ENCODE data around the gene SRGAP2. TPM values are rescaled to one million over a fixed set of nuclear protein-coding genes. Genes with fewer than 3 reads are reported as not detected.
"Not testable (repeated sequence)": the region's sequence is repeated elsewhere in the genome, so short reads cannot be mapped to it uniquely, and the experiment has no call there.

SRGAP2 gene
- total RNA-seq, 1 donor from 2014 or later: 91.2 TPM

DNA sequence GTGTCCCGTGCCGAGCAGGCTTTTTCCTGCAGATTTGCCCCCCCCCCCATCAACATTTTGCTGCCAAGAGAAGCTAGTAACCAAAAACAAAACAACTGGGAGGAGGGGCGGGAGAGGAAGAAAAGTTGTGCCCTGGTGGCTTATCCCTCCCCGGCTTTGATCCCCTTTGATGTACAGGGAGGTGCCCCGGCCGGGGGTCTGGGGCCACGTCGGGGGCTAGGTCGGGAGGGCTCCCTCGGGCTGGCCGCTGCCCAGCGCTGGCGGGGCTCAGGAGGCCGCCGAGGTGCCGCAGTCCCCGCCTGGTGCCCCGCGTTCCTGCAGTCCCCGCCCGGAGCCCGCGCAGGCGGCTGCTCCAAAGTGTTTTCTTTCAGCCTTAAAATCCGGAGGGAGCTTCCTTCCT, 1.5 kb downstream of the SRGAP2 start:
- DNase-seq (ENCODE audit: low spot score): not testable (repeated sequence)

DNA sequence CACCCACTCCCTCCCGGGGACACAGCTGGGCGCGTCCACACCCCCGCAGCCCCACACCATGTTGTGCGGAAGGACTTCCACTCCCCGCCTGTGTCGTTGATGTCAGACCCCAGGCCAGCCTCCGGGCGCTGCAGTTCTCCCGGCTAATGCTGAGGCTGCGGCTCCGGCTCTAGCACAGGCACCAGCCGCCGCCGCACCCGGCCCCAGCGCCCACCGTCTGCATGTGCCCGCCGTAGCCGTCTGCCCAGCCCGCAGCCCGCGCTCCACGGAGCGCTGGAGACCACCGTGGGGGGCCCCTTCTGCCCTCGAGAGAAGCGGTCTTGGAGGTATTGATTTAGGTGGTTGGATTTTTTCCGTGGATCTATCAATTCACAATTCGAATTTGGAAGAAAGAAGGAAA, 2.2 kb downstream of the SRGAP2 start:
- not testable (repeated sequence) for DNase-seq (ENCODE audit: low spot score)

- not testable (repeated sequence) for DNase-seq (ENCODE audit: low spot score)
Observed at GRCh38 chr1:206210802-206211201, 7.5 kb downstream of the SRGAP2 start.

- not testable (repeated sequence) for DNase-seq (ENCODE audit: low spot score)
Observed at GRCh38 chr1:206215600-206216392, 12.5 kb downstream of the SRGAP2 start.

DNA sequence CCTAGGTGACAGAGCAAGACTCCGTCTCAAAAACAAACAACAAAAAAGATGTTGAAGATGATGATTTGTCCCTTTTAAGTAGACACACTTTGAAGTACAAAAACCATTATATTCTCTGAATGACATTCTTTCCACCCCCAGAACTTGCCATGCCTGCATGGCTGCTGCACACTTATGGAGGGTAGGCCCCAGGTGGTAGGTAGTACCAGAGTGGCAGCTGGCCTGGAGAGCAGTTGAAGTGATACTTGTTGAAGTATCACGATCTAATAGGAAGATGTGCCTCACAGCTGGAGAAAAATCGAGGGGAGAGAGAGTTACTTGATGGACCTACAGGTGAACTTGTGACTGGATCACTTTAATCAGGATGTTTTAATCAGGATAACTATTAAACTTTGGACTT, 14.9 kb downstream of the SRGAP2 start:
- not testable (repeated sequence) for DNase-seq (ENCODE audit: low spot score)

- not testable (repeated sequence) for DNase-seq (ENCODE audit: low spot score)
Observed at GRCh38 chr1:206218765-206219164, 15.4 kb downstream of the SRGAP2 start.

DNA sequence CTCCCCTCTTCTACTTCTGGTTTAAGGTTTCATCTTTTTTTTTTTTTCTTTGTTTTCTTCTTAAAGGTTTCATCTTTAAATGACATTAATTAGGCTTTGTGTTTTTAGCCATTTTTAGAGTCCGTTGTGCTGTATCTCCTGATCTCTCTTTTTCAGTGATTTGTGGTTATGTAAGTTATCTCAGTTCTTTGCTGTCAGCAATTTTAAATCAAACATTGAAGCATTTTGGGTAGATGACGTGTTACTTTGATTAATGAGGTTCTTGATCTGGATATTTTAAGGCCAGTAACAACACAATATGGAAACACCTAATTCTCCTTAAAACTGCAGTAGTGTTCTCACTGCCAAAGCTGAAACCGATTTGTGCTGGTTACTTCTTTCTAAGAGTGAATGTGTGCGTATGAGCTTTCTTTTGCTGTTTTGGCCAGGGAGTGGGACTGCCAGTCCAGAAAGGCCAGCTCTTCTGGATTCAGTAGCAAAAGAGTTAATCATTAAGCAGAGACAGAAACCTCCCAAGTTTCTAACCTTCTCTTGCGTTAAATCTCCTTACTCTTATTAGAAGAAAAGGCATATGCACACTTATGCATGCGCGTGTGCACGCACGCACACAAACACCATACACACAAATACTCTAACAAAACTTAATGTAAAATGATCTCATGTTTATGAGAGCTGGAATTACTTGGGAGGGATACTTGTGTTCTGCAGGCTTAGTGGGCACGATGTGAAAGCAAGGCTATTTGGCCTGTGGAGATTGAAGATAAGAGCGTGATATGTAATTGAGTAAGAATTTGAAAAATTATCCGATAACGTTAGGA, 16.4 kb downstream of the SRGAP2 start:
- not testable (repeated sequence) for DNase-seq (ENCODE audit: low spot score)

GRCh38 chr1:206220332-206221000, 17.1 kb downstream of the SRGAP2 start:
- not testable (repeated sequence) for DNase-seq (ENCODE audit: low spot score)

DNA sequence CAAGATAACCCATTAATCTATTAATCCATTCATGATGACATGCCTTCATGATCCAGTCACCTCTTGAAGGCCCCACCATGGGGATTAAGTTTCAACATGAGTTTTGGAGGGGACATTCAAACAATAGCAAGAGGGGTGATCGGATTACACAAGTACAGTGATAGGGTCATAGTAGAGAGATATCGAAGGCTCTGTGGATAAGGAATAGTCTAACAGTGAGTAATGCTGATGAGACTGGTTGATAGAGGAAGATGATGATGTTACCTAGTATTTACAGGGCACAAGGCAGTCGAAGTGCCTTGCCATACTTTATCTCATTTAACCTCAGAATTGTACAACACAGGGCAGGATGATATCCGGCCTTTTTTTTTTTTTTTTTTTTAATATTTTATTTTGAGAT, 18.2 kb downstream of the SRGAP2 start:
- not testable (repeated sequence) for DNase-seq (ENCODE audit: low spot score)

DNA sequence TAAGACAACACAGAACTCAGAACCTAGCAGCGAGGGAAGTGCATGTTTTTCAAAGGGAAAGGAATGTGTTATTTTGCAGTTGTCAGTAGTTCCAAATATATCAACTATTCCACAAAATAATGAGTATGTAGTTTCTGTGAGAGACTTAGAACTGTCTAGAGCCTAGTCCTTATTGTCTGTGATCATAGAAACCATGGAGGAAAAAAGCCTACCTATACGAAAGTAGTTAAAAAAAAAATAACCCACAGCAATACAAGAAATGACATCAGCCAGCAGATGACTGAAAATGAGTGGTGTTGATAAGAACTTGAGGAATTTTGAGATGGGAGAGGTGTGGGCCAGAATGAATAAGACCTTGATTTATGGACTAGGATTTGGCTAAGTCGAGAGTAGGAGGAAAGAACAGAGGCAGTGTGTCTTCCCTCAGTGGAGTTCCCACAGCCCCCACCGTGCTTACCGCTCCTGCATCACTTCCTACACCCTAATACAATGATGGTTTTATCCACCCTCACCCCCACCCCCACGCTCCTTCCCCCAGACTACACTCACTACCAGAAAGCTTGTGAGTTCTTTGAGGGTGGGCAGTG, 20.9 kb downstream of the SRGAP2 start:
- DNase-seq (ENCODE audit: low spot score): not testable (repeated sequence)

GRCh38 chr1:206225386-206225785, 22.0 kb downstream of the SRGAP2 start:
- not testable (repeated sequence) for DNase-seq (ENCODE audit: low spot score)

GRCh38 chr1:206226886-206227285, 23.5 kb downstream of the SRGAP2 start:
- DNase-seq (ENCODE audit: low spot score): not testable (repeated sequence)

GRCh38 chr1:206229286-206229685, 25.9 kb downstream of the SRGAP2 start:
- not testable (repeated sequence) for DNase-seq (ENCODE audit: low spot score)

- DNase-seq (ENCODE audit: low spot score): not testable (repeated sequence)
Observed at GRCh38 chr1:206231989-206232388, 28.6 kb downstream of the SRGAP2 start.

GRCh38 chr1:206232970-206233645, 29.8 kb downstream of the SRGAP2 start:
- DNase-seq (ENCODE audit: low spot score): not testable (repeated sequence)

DNA sequence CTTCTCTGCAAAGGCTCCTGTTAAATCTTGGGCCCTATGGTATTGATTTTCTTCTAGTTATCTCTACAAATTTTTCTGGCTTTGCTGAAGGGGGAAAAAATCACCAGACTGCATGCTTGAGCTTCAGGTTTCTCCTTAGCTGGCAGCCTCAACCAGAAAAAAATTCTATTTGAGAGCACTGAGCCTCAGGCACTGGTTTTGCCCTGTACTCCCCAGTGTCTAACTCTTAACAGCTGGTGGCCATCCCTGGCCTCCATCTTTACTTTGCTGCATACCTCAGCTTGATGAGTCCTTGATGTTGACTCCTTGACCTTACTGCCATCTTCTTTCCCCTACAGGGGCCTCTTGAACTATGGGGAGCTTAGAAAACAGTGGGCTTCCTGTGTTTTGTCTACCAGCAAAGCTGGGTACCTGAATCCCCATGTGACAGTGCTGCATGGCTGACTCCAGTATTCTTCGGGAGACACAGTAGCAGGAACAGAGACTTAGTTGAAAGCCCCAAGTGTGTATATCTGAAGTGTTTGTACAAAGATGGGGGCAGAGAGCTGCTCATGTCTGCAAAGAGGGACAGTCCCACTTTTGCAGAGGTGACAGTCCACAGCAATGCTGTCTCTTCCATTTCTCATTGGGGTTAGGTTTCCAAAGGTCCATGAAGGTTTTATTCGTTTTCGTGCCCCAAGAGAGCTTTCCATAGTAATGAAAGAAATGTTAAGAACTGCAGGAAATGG, 31.0 kb downstream of the SRGAP2 start:
- not testable (repeated sequence) for DNase-seq (ENCODE audit: low spot score)

DNA sequence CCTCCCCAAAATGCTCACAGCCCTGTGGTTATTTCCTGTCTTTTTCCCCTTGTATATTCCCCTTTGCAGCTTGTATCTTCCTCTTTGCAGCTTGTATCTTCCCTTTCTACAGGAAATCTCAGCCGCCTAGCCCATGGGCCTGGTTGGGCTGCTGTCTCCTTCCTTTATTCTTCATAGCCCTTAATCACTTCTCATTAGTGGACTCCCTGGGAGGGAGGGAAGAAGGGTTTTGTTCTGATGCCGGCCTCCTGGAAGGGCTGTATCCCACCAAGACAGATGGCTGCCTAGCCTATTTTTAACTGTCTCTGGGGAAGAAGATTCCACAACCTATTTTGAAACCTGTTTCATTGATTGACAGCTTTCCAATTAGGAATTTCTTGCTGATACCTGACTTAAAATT, 31.8 kb downstream of the SRGAP2 start:
- DNase-seq (ENCODE audit: low spot score): not testable (repeated sequence)

- not testable (repeated sequence) for DNase-seq (ENCODE audit: low spot score)
Observed at GRCh38 chr1:206240288-206240687, 36.9 kb downstream of the SRGAP2 start.

DNA sequence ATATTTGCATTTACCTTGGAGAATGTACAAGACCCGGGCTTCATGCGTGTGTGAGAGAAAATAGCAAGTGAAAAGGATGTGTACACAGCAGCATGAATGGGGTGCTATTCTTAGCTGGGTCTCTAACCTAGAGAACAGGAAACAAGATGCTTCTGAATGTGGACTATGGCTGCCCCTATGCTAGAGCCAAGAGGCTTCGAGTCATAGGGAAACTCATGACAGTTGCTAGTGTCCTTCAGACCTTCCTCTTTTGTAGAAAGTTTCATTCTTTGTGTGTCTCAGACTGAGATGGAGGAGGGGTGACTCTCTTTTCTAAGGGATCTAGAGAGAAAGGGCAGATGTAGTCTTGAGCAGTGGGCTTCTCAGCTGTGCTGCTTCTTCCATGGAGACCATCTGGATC, 40.0 kb downstream of the SRGAP2 start:
- DNase-seq (ENCODE audit: low spot score): not testable (repeated sequence)

- not testable (repeated sequence) for DNase-seq (ENCODE audit: low spot score)
Observed at GRCh38 chr1:206245479-206245878, 42.1 kb downstream of the SRGAP2 start.
